Mammary epithelial cell (primary cell): Measurements from ENCODE around the gene TOMM5.

Experiments
- EZH2 ChIP-seq: IDR thresholded peaks from 2 replicates; pipeline ENCODE4 v1.6.1; 2012; ENCODE audit warnings: low read length, inconsistent platforms, borderline replicate concordance
- TF ChIP-seq, protein P1 (sequence below), 2 donors: IDR thresholded peaks in 1 of 2; conservative IDR thresholded peaks in 1 of 2; 2 replicates each; pipeline ENCODE4 v1.5.1; 2011 to 2012; ENCODE audit warnings: inconsistent platforms in 2 of 2, low read length in 2 of 2, mild to moderate bottlenecking in 2 of 2, control low read depth in 1 of 2, low read depth in 1 of 2; ENCODE audit not compliant: insufficient read depth in 1 of 2; ENCODE audit errors: extremely low read depth in 1 of 2

DNA sequence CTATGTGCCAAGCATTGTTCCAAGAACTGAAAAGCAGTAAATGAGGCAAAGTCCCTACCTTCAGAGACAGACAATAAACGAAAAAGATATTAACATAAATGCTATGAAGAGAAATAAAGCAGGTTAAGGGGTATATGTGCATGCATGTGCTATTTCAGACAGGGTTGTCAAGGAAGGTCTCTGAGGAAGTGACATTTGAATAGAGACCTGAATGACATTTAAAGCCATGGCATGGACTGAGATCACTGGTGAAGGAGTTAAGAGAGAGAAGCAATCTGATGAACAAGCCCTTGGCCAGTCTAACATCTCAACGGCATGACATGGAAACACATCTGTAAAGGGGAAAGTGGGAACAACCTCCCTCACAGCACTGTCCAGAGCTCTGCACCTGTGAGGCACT is 30.7 kb downstream of the TOMM5 start:
- TF ChIP-seq, protein P1, sequence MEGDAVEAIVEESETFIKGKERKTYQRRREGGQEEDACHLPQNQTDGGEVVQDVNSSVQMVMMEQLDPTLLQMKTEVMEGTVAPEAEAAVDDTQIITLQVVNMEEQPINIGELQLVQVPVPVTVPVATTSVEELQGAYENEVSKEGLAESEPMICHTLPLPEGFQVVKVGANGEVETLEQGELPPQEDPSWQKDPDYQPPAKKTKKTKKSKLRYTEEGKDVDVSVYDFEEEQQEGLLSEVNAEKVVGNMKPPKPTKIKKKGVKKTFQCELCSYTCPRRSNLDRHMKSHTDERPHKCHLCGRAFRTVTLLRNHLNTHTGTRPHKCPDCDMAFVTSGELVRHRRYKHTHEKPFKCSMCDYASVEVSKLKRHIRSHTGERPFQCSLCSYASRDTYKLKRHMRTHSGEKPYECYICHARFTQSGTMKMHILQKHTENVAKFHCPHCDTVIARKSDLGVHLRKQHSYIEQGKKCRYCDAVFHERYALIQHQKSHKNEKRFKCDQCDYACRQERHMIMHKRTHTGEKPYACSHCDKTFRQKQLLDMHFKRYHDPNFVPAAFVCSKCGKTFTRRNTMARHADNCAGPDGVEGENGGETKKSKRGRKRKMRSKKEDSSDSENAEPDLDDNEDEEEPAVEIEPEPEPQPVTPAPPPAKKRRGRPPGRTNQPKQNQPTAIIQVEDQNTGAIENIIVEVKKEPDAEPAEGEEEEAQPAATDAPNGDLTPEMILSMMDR (conservative IDR thresholded peaks at IDR 0.05 in 1 of 2, IDR thresholded peaks at IDR 0.05 in 1 of 2; ENCODE audit: extremely low read depth in 1 of 2, insufficient read depth in 1 of 2, low read depth in 1 of 2, low read length in 2 of 2) = no peak
- no peak for TF ChIP-seq EZH2
